Motor neuron (in vitro differentiated cells): ENCODE results near the gene TRPT1. TPM values are rescaled to one million over a fixed set of nuclear protein-coding genes. Genes with fewer than 3 reads are reported as not detected.

Experiments used
- ATAC-seq, 8 experiments: fragments of 200-7000 bp; cut with Tn5 transposase; replicated peaks in 6 of 8; 2 replicates each; pipeline ENCODE4 v1.8.0; 2021; ENCODE audit warnings: mild to moderate bottlenecking in 8 of 8, moderate library complexity in 8 of 8
- H3K27ac ChIP-seq, 2 donors: fragments of 250-450 bp; sonication (Bioruptor Pico); 2 replicates each; pipeline ENCODE4 v1.9.0; 2021; ENCODE audit warnings: antibody characterized with exemption in 2 of 2, mild to moderate bottlenecking in 2 of 2, moderate library complexity in 1 of 2
- H3K4me1 ChIP-seq, 2 donors: fragments of 250-450 bp; sonication (Bioruptor Pico); replicated peaks in 1 of 2; 2 replicates each; pipeline ENCODE4 v1.6.1; 2021; ENCODE audit warnings: antibody characterized with exemption in 2 of 2, mild to moderate bottlenecking in 2 of 2, moderate library complexity in 1 of 2
- H3K4me3 ChIP-seq, 5 donors: fragments of 250-450 bp; sonication (Bioruptor Pico); 2 replicates each; pipeline ENCODE4 v1.9.0; 2021; ENCODE audit warnings: antibody characterized with exemption in 5 of 5, mild to moderate bottlenecking in 5 of 5, moderate library complexity in 4 of 5
- WGBS, 10 experiments: fragments of 450-650 bp; shearing (Covaris generic); methylation state at CpG; one replicate each; pipeline ENCODE4 v1.0.0; 2022; 5-methylcytosine and 5-hydroxymethylcytosine counted together
- in situ Hi-C, 9 experiments: fragments of 400-800 bp; cut with MboI; loops; one replicate each; pipeline ENCODE4 v1.15.0; 2021; ENCODE audit warnings: low sequenced_read_pairs in 9 of 9, low pct_unique_long_range_greater_than_20kb in 2 of 9; ENCODE audit not compliant: unreplicated experiment in 9 of 9
- total RNA-seq, 8 experiments: library from RNA; unstranded; fragments of 300-600 nt; gene quantifications; 2 replicates each; pipeline versions ENCODE4 v1.2.3 to v1.2.4, GENCODE V29; 2022

The TRPT1 gene
- total RNA-seq, 8 experiments from 2014 or later, result 31.8 to 59.9 (median 35.5) TPM

GRCh38 chr11:64263021-64263946, 37.3 kb upstream of the TRPT1 start:
- in situ Hi-C loops, result no loop called here
- Histone ChIP-seq H3K27ac (peak overlapping the region; percentile 77 to 80), H3K4me3 (no peak overlapping the region), H3K4me1 (peaks cover 22 to 24% of the 10 kb centered on the region in 2 donors)
- ATAC-seq, result peak in 5 of 8 experiments; percentile 14 to 65 (median 31)
- 40 to 82% (median 80%) methylated on average over 1 to 7 of the region's 29 CpGs; no CpG with 5 or more reads in 5 of the 10 experiments for WGBS, 10 experiments

GRCh38 chr11:64262271-64263002, 36.5 kb upstream of the TRPT1 start:
- whole genome bisulfite sequencing, 10 experiments, result no CpG with 5 or more reads among the region's 42 CpGs
- no peak overlapping the region for H3K27ac ChIP-seq
- no peak overlapping the region for H3K4me3 ChIP-seq
- ATAC-seq, result no peak
- in situ Hi-C loops, result no loop called here
- peaks cover 22 to 24% of the 10 kb centered on the region in 2 donors for H3K4me1 ChIP-seq

DNA sequence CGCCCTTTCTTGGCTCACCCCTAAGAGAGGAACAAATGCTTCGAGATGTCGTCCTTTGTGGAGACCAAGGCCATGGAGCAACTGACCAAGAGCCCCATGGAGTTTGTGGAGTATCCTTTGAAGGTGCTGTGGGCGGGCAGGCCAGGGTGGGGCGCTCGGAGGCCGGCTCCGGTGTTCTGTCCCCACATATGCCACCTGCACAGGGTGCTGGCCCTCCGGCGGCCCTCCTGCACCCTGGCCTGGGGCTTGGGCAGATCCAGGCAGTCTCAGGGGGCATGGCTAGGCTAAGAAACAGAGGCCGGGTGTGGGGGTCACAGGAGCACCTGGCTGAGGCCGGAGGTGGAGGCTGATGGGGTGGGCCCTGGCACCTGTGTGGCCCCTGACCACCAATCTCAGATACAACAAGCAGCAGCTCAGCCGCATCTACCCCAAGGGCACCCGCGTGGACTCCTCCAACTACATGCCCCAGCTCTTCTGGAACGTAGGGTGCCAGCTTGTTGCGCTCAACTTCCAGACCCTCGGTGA, 35.6 kb upstream of the TRPT1 start:
- Histone ChIP-seq H3K27ac (no peak overlapping the region), H3K4me3 (no peak overlapping the region), H3K4me1 (peaks cover 22 to 24% of the 10 kb centered on the region in 2 donors)
- in situ Hi-C loops, result no loop called here
- no peak for ATAC-seq
- 81 to 98% (median 87%) methylated on average over 3 to 8 of the region's 18 CpGs; no CpG with 5 or more reads in 7 of the 10 experiments for WGBS, 10 experiments

- H3K27ac ChIP-seq, result no peak overlapping the region
- H3K4me3 ChIP-seq, result no peak overlapping the region
- peaks cover 22% of the 10 kb centered on the region in 2 donors for H3K4me1 ChIP-seq
- no peak for ATAC-seq
- 80 to 100% (median 100%) methylated on average over 1 to 2 of the region's 6 CpGs; no CpG with 5 or more reads in 6 of the 10 experiments for WGBS, 10 experiments
- in situ Hi-C loops, result no loop called here
Observed at GRCh38 chr11:64260147-64260708, 34.2 kb upstream of the TRPT1 start.

DNA sequence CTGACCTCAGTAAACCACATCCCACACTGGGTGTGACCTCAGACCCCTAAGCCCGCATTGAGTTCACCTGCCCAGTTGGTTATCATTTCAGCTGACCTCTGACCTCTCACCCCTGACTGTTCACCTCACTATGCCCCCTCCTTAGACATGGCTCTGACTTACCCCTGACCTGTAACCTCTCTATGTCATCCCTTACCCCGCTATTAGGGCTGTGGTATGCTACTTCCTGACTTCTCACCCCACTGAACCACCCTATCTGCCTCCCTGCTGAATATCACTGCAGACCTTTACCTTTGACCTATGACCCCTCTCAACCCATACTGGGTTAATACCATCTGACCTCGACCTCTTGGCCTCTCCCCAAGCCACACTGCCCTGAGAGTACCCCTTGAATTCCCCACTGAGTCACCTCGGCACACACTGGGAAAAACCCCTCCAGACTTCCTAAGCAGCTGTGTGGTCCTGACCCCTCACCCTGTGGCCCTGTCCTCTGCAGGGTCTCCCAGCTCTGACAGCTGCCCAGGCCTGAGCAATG, 33.6 kb upstream of the TRPT1 start:
- no peak overlapping the region for H3K27ac ChIP-seq
- 83 to 100% (median 90%) methylated on average over 1 to 2 of the region's 4 CpGs; no CpG with 5 or more reads in 2 of the 10 experiments for WGBS, 10 experiments
- no peak overlapping the region for H3K4me3 ChIP-seq
- peaks cover 16% of the 10 kb centered on the region in 2 donors for H3K4me1 ChIP-seq
- in situ Hi-C loops, result no loop called here
- no peak for ATAC-seq

GRCh38 chr11:64258946-64259532, 33.1 kb upstream of the TRPT1 start:
- Histone ChIP-seq H3K4me3 (no peak overlapping the region), H3K4me1 (peaks cover 10 to 11% of the 10 kb centered on the region in 2 donors), H3K27ac (no peak overlapping the region)
- no peak for ATAC-seq
- in situ Hi-C loops, result no loop called here
- WGBS, 10 experiments, result 86% methylated on average over 1 of the region's 32 CpGs; no CpG with 5 or more reads in 9 of the 10 experiments

- Histone ChIP-seq H3K27ac (no peak overlapping the region), H3K4me3 (no peak overlapping the region), H3K4me1 (peaks cover 3 to 4% of the 10 kb centered on the region in 2 donors)
- no peak for ATAC-seq
- 50 to 100% (median 58%) methylated on average over 1 to 4 of the region's 24 CpGs; no CpG with 5 or more reads in 6 of the 10 experiments for WGBS, 10 experiments
- in situ Hi-C loops, result no loop called here
Observed at GRCh38 chr11:64258356-64258755, 32.4 kb upstream of the TRPT1 start.

DNA sequence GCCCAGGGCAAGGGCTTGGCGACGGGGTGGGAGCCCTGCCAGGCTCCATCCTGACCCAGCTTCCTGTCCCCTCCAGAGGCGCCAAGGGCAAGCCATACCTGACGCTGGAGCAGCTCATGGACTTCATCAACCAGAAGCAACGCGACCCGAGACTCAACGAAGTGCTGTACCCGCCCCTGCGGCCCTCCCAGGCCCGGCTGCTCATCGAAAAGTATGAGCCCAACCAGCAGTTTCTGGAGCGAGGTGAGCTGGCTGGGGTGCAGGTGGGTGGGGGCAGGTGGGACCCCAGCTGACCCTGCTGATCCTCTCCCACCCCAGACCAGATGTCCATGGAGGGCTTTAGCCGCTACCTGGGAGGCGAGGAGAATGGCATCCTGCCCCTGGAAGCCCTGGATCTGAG, 30.3 kb upstream of the TRPT1 start:
- Histone ChIP-seq H3K4me1 (peaks cover 2 to 4% of the 10 kb centered on the region in 2 donors), H3K27ac (no peak overlapping the region), H3K4me3 (no peak overlapping the region)
- WGBS, 10 experiments, result 80 to 100% (median 96%) methylated on average over 1 to 4 of the region's 15 CpGs; no CpG with 5 or more reads in 7 of the 10 experiments
- in situ Hi-C loops, result no loop called here
- ATAC-seq, result no peak

DNA sequence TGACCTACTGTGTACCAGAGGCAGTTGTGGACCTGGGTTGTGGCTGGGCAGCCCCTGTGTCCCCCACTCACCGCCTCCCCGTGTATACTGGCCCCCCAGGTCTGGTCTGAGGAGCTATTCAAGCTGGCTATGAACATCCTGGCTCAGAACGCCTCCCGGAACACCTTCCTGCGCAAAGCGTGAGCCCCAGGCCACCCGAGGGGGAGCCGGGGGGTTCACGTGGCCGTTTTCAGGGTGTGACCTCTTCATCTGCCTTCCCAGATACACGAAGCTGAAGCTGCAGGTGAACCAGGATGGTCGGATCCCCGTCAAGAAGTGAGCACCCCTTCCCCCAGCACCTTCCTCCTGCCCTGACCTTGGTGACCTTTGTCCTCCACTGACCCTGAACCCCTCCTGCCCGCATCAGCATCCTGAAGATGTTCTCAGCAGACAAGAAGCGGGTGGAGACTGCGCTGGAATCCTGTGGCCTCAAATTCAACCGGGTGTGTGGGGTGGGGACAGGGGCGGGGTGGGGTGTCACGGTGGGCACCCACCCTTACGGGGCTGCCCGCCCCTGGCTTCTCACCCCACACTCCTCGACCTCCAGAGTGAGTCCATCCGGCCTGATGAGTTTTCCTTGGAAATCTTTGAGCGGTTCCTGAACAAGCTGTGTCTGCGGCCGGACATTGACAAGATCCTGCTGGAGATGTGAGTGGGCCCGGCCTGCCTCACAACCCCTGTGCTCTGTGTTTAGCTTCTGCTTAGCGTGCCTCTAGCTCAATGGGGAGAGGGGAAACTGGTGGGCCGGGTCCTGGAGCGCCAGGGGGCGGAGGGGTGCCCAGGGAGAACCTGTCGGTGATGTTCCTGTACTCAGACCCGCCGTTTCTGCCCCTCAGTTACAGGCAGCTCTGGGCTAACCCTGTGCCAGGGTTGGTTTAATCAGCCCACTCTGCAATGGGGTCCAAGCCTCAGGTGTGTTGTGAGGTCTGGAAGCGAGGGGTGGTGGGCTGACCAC, 29.4 kb upstream of the TRPT1 start:
- WGBS, 10 experiments, result 100% methylated on average over 1 to 4 of the region's 35 CpGs; no CpG with 5 or more reads in 6 of the 10 experiments
- in situ Hi-C loops, result no loop called here
- peaks cover 7 to 8% of the 10 kb centered on the region in 2 donors for H3K4me1 ChIP-seq

DNA sequence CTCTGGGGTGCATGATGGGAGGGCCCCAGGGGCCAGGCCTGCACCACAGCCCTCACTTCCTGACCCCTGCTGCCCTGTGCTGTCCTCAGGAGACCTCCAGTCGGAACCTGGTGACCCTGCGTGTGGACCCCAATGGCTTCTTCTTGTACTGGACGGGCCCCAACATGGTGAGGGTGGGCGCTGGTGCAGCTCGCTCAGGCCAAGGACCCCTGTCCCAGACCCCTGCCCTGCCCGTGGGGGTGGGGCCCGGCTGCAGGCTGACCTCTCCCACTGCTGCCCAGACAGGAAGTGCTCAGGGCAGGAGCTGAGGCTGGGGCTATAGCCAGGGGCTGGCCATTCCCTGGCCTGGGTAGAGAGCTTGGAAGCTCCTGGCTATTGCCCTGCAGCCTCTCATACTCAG, 28.3 kb upstream of the TRPT1 start:
- Histone ChIP-seq H3K4me3 (no peak overlapping the region), H3K4me1 (peaks cover 8 to 17% of the 10 kb centered on the region in 2 donors), H3K27ac (no peak overlapping the region)
- 90 to 100% methylated on average over 1 to 2 of the region's 7 CpGs; no CpG with 5 or more reads in 8 of the 10 experiments for WGBS, 10 experiments
- in situ Hi-C loops, result no loop called here
- no peak for ATAC-seq

More for the DNA sequence above, 29.4 kb upstream of the TRPT1 start:
- H3K27ac ChIP-seq, result no peak overlapping the region
- ATAC-seq, result no peak
- H3K4me3 ChIP-seq, result no peak overlapping the region

GRCh38 chr11:64253481-64253880, 27.5 kb upstream of the TRPT1 start:
- no peak for ATAC-seq
- Histone ChIP-seq H3K4me3 (no peak overlapping the region), H3K4me1 (peaks cover 8 to 20% of the 10 kb centered on the region in 2 donors), H3K27ac (no peak overlapping the region)
- WGBS, 10 experiments, result 100% methylated on average over 1 of the region's 5 CpGs; no CpG with 5 or more reads in 9 of the 10 experiments
- in situ Hi-C loops, result no loop called here
